ENCODE results near the gene PSD4.

The PSD4 gene

GRCh38 chr2:113223813-113224212 is 50.0 kb downstream of the PSD4 start:
- DNase-seq (ENCODE audit: low read depth): no peak

- DNase-seq (ENCODE audit: low read depth): no peak
Measured at GRCh38 chr2:113224647-113225236, 51.0 kb downstream of the PSD4 start.

- DNase-seq (ENCODE audit: low read depth): no peak
Measured at GRCh38 chr2:113225263-113226259, 51.8 kb downstream of the PSD4 start.

- DNase-seq (ENCODE audit: low read depth): no peak
Measured at GRCh38 chr2:113226462-113226861, 52.7 kb downstream of the PSD4 start.

GRCh38 chr2:113227290-113227689 is 53.5 kb downstream of the PSD4 start:
- no peak for DNase-seq (ENCODE audit: low read depth)

- DNase-seq (ENCODE audit: low read depth): no peak
Measured at GRCh38 chr2:113227698-113228097, 53.9 kb downstream of the PSD4 start.

- DNase-seq (ENCODE audit: low read depth): no peak
Measured at GRCh38 chr2:113228351-113228750, 54.6 kb downstream of the PSD4 start.

GRCh38 chr2:113228991-113229716 is 55.4 kb downstream of the PSD4 start:
- DNase-seq (ENCODE audit: low read depth): no peak

GRCh38 chr2:113229795-113230194 is 56.0 kb downstream of the PSD4 start:
- no peak for DNase-seq (ENCODE audit: low read depth)

GRCh38 chr2:113230531-113230930 is 56.8 kb downstream of the PSD4 start:
- no peak for DNase-seq (ENCODE audit: low read depth)

GRCh38 chr2:113231064-113231463 is 57.3 kb downstream of the PSD4 start:
- DNase-seq (ENCODE audit: low read depth): no peak

GRCh38 chr2:113232123-113232522 is 58.4 kb downstream of the PSD4 start:
- no peak for DNase-seq (ENCODE audit: low read depth)

- no peak for DNase-seq (ENCODE audit: low read depth)
Measured at GRCh38 chr2:113232740-113233139, 59.0 kb downstream of the PSD4 start.

- no peak for DNase-seq (ENCODE audit: low read depth)
Measured at GRCh38 chr2:113233593-113234550, 60.1 kb downstream of the PSD4 start.

GRCh38 chr2:113234721-113235346 is 61.1 kb downstream of the PSD4 start:
- DNase-seq (ENCODE audit: low read depth): no peak

- peak; percentile 21 for DNase-seq (ENCODE audit: low read depth)
Measured at GRCh38 chr2:113235347-113236226, 61.8 kb downstream of the PSD4 start.

- DNase-seq (ENCODE audit: low read depth): no peak
Measured at GRCh38 chr2:113236367-113237159, 62.8 kb downstream of the PSD4 start.

GRCh38 chr2:113237604-113238160 is 63.9 kb downstream of the PSD4 start:
- no peak for DNase-seq (ENCODE audit: low read depth)

All from stimulated activated CD8-positive, alpha-beta memory T cell treated with anti-CD3 and anti-CD28 coated beads, Interleukin-15, amount 100 ng/mL, for 24 hours (primary cell).